HL-60 (cell line): ENCODE results near the gene TAOK3.

Experiments used
- DNase-seq, 2 experiments: peaks; one replicate each; pipeline ENCODE4 v3.0.0-alpha.2; 2010 to 2020; ENCODE audit warnings: low read depth in 1 of 2, low spot score in 1 of 2
- H3K27ac ChIP-seq: fragments of 250-450 bp; sonication (Bioruptor Pico); replicated peaks from 2 replicates; pipeline ENCODE4 v1.5.1; 2020; ENCODE audit warnings: mild to moderate bottlenecking, moderate library complexity
- H3K27me3 ChIP-seq: fragments of 250-450 bp; sonication (Bioruptor Pico); 2 replicates; pipeline ENCODE4 v1.5.1; 2021; ENCODE audit warnings: mild to moderate bottlenecking, moderate library complexity; ENCODE audit not compliant: insufficient read depth, poor library complexity, severe bottlenecking
- H3K4me3 ChIP-seq: replicated peaks from 2 replicates; pipeline ENCODE4 v1.5.1; 2011; ENCODE audit warnings: mild to moderate bottlenecking, control low read depth, low read length; ENCODE audit not compliant: insufficient read depth
- CTCF ChIP-seq: IDR thresholded peaks from one replicate; pipeline ENCODE4 v1.5.1; 2011; ENCODE audit warnings: low read length, control low read depth, inconsistent platforms; ENCODE audit not compliant: insufficient read depth
- GABPA ChIP-seq: IDR thresholded peaks from 2 replicates; pipeline ENCODE4 v1.6.1; 2012; ENCODE audit warnings: low read depth
- POLR2AphosphoS5 ChIP-seq: IDR thresholded peaks from 2 replicates; pipeline ENCODE4 v1.6.1; 2012; ENCODE audit warnings: low read depth
- REST ChIP-seq: IDR thresholded peaks from 2 replicates; pipeline ENCODE4 v1.6.1; 2012; ENCODE audit warnings: low read depth; ENCODE audit not compliant: insufficient replicate concordance
- SPI1 ChIP-seq: IDR thresholded peaks from 2 replicates; pipeline ENCODE4 v1.6.1; 2012; ENCODE audit warnings: low read depth, mild to moderate bottlenecking, borderline replicate concordance

TAOK3 gene

GRCh38 chr12:118193477-118193876 lies 179.2 kb downstream of the TAOK3 start:
- no peak for DNase-seq
- no peak for TF ChIP-seq REST
- TF ChIP-seq GABPA = no peak
- no peak for TF ChIP-seq CTCF

GRCh38 chr12:118190266-118190665 lies 182.4 kb downstream of the TAOK3 start:
- Histone ChIP-seq H3K4me3 (no peak overlapping the region), H3K27me3 (no peaks in the 10 kb centered on the region), H3K27ac (no peak overlapping the region)
- no peak for TF ChIP-seq POLR2AphosphoS5
- TF ChIP-seq SPI1 = no peak
- TF ChIP-seq REST = no peak
- TF ChIP-seq GABPA = no peak
- TF ChIP-seq CTCF = no peak
- no peak for DNase-seq

More at GRCh38 chr12:118193477-118193876, 179.2 kb downstream of the TAOK3 start:
- Histone ChIP-seq H3K27ac (no peak overlapping the region), H3K4me3 (no peak overlapping the region), H3K27me3 (no peaks in the 10 kb centered on the region)

- Histone ChIP-seq H3K27me3 (no peaks in the 10 kb centered on the region), H3K27ac (no peak overlapping the region), H3K4me3 (no peak overlapping the region)
- no peak for DNase-seq
- no peak for TF ChIP-seq REST
- TF ChIP-seq SPI1 = no peak
- no peak for TF ChIP-seq CTCF
- no peak for TF ChIP-seq GABPA
- TF ChIP-seq POLR2AphosphoS5 = no peak
These were observed 182.9 kb downstream of the TAOK3 start for GRCh38 chr12:118189741-118190191.
